Renal cortical epithelial cell (primary cell): ENCODE results near the gene PLCG2. TPM values are rescaled to one million over a fixed set of nuclear protein-coding genes. Genes with fewer than 3 reads are reported as not detected.
"Not testable (repeated sequence)": the region's sequence is repeated elsewhere in the genome, so short reads cannot be mapped to it uniquely, and the experiment has no call there.

ENCODE experiments used
- DNase-seq: peaks from one replicate; pipeline ENCODE4 v3.0.0-alpha.2; 2011; ENCODE audit warnings: low read depth
- total RNA-seq: library from RNA; depleted of rRNA; stranded (reverse); fragments of >200 nt; gene quantifications from 2 replicates; pipeline ENCODE4 v1.2.3, GENCODE V29; 2014

The PLCG2 gene
- total RNA-seq, 1 donor from 2014 or later: 20.5 TPM

- DNase-seq: no peak
Observed at GRCh38 chr16:81938326-81939163, 159.5 kb downstream of the PLCG2 start.

- DNase-seq: no peak
Observed at GRCh38 chr16:81939164-81940056, 160.3 kb downstream of the PLCG2 start.

- DNase-seq: peak; percentile 55
Observed at GRCh38 chr16:81940781-81941560, 161.9 kb downstream of the PLCG2 start.

- DNase-seq: no peak
Observed at GRCh38 chr16:81942007-81942601, 163.0 kb downstream of the PLCG2 start.

GRCh38 chr16:81945665-81946064, 166.6 kb downstream of the PLCG2 start:
- no peak for DNase-seq

GRCh38 chr16:81946206-81946605, 167.1 kb downstream of the PLCG2 start:
- no peak for DNase-seq

GRCh38 chr16:81951564-81951963, 172.5 kb downstream of the PLCG2 start:
- DNase-seq: no peak

GRCh38 chr16:81956213-81956948, 177.3 kb downstream of the PLCG2 start:
- DNase-seq: peak; percentile 13

- DNase-seq: no peak
Observed at GRCh38 chr16:81964808-81965207, 185.7 kb downstream of the PLCG2 start.

GRCh38 chr16:81967358-81967757, 188.3 kb downstream of the PLCG2 start:
- DNase-seq: no peak

GRCh38 chr16:81971853-81972252, 192.8 kb downstream of the PLCG2 start:
- no peak for DNase-seq

GRCh38 chr16:81973737-81974136, 194.6 kb downstream of the PLCG2 start:
- no peak for DNase-seq

GRCh38 chr16:81975637-81976036, 196.5 kb downstream of the PLCG2 start:
- DNase-seq: no peak

- DNase-seq: not testable (repeated sequence)
Observed at GRCh38 chr16:81977335-81977942, 198.3 kb downstream of the PLCG2 start.

- no peak for DNase-seq
Observed at GRCh38 chr16:81987121-81987520, 208.0 kb downstream of the PLCG2 start.

GRCh38 chr16:81987706-81988105, 208.6 kb downstream of the PLCG2 start:
- DNase-seq: peak; percentile 42

- no peak for DNase-seq
Observed at GRCh38 chr16:81992859-81993258, 213.8 kb downstream of the PLCG2 start.

GRCh38 chr16:81994485-81994884, 215.4 kb downstream of the PLCG2 start:
- no peak for DNase-seq

GRCh38 chr16:81995651-81996050, 216.6 kb downstream of the PLCG2 start:
- no peak for DNase-seq
